ENCODE measurements around the gene E2F7.
"Not testable (repeated sequence)": the region's sequence is repeated elsewhere in the genome, so short reads cannot be mapped to it uniquely, and the experiment has no call there.

The E2F7 gene

GRCh38 chr12:77104286-77104685 lies 38.9 kb upstream of the E2F7 start:
- no peak overlapping the region for H3K4me3 ChIP-seq (ENCODE audit: low read depth in 1 of 2, low read length in 1 of 2)

GRCh38 chr12:77102691-77103090 lies 37.3 kb upstream of the E2F7 start:
- H3K27me3 ChIP-seq: no peaks in the 10 kb centered on the region
- no peaks in the 10 kb centered on the region for H3K9me3 ChIP-seq
- no peak overlapping the region for H3K4me3 ChIP-seq (ENCODE audit: low read depth in 1 of 2, low read length in 1 of 2)
- TF ChIP-seq CTCF (IDR thresholded peaks at IDR 0.05): no peak
- H3K36me3 ChIP-seq: no peaks in the 10 kb centered on the region
- H3K4me1 ChIP-seq (ENCODE audit: control insufficient read depth in 1 of 2, insufficient read depth in 1 of 2, low read depth in 1 of 2, low read length in 1 of 2): no peaks in the 10 kb centered on the region
- no peak overlapping the region for H3K27ac ChIP-seq

More at GRCh38 chr12:77104286-77104685, 38.9 kb upstream of the E2F7 start:
- Histone ChIP-seq H3K36me3 (no peaks in the 10 kb centered on the region), H3K27ac (no peak overlapping the region), H3K27me3 (no peaks in the 10 kb centered on the region), H3K9me3 (no peaks in the 10 kb centered on the region), H3K4me1 (ENCODE audit: control insufficient read depth in 1 of 2, insufficient read depth in 1 of 2, low read depth in 1 of 2, low read length in 1 of 2) (no peaks in the 10 kb centered on the region)
- no peak for TF ChIP-seq CTCF (IDR thresholded peaks at IDR 0.05)

- no peak for TF ChIP-seq CTCF (IDR thresholded peaks at IDR 0.05)
- H3K9me3 ChIP-seq: no peaks in the 10 kb centered on the region
- H3K4me1 ChIP-seq (ENCODE audit: control insufficient read depth in 1 of 2, insufficient read depth in 1 of 2, low read depth in 1 of 2, low read length in 1 of 2): no peaks in the 10 kb centered on the region
- H3K27ac ChIP-seq: no peak overlapping the region
- no peaks in the 10 kb centered on the region for H3K27me3 ChIP-seq
- H3K36me3 ChIP-seq: no peaks in the 10 kb centered on the region
- H3K4me3 ChIP-seq (ENCODE audit: low read depth in 1 of 2, low read length in 1 of 2): no peak overlapping the region
These were observed 36.8 kb upstream of the E2F7 start for GRCh38 chr12:77102123-77102522.

GRCh38 chr12:77099799-77100198 lies 34.4 kb upstream of the E2F7 start:
- TF ChIP-seq CTCF (IDR thresholded peaks at IDR 0.05): no peak
- Histone ChIP-seq H3K4me1 (ENCODE audit: control insufficient read depth in 1 of 2, insufficient read depth in 1 of 2, low read depth in 1 of 2, low read length in 1 of 2) (no peaks in the 10 kb centered on the region), H3K9me3 (no peaks in the 10 kb centered on the region), H3K36me3 (no peaks in the 10 kb centered on the region), H3K27me3 (no peaks in the 10 kb centered on the region), H3K4me3 (ENCODE audit: low read depth in 1 of 2, low read length in 1 of 2) (no peak overlapping the region), H3K27ac (no peak overlapping the region)

GRCh38 chr12:77097846-77098245 lies 32.5 kb upstream of the E2F7 start:
- Histone ChIP-seq H3K27me3 (no peaks in the 10 kb centered on the region), H3K4me1 (ENCODE audit: control insufficient read depth in 1 of 2, insufficient read depth in 1 of 2, low read depth in 1 of 2, low read length in 1 of 2) (no peaks in the 10 kb centered on the region), H3K9me3 (no peaks in the 10 kb centered on the region), H3K4me3 (ENCODE audit: low read depth in 1 of 2, low read length in 1 of 2) (no peak overlapping the region), H3K27ac (no peak overlapping the region), H3K36me3 (no peaks in the 10 kb centered on the region)
- TF ChIP-seq CTCF (IDR thresholded peaks at IDR 0.05): no peak

GRCh38 chr12:77092227-77092626 lies 26.9 kb upstream of the E2F7 start:
- H3K27ac ChIP-seq; H3K36me3 ChIP-seq; H3K4me3 ChIP-seq (ENCODE audit: low read depth in 1 of 2, low read length in 1 of 2); H3K27me3 ChIP-seq; H3K4me1 ChIP-seq (ENCODE audit: control insufficient read depth in 1 of 2, insufficient read depth in 1 of 2, low read depth in 1 of 2, low read length in 1 of 2); H3K9me3 ChIP-seq: not testable (repeated sequence)

Data from neutrophil (primary cell).